ENCODE data around the gene GALNT13.

The GALNT13 gene

GRCh38 chr2:154231021-154231420 lies 359.3 kb downstream of the GALNT13 start:
- DNase-seq = no peak

GRCh38 chr2:154233231-154233630 lies 361.5 kb downstream of the GALNT13 start:
- no peak for DNase-seq

- DNase-seq = no peak
Measured at GRCh38 chr2:154238252-154238651, 366.5 kb downstream of the GALNT13 start.

GRCh38 chr2:154240316-154240715 lies 368.6 kb downstream of the GALNT13 start:
- DNase-seq = no peak

GRCh38 chr2:154240921-154241379 lies 369.2 kb downstream of the GALNT13 start:
- DNase-seq = no peak

- DNase-seq = no peak
Measured at GRCh38 chr2:154242687-154243086, 371.0 kb downstream of the GALNT13 start.

- no peak for DNase-seq
Measured at GRCh38 chr2:154243685-154244084, 372.0 kb downstream of the GALNT13 start.

- DNase-seq = no peak
Measured at GRCh38 chr2:154244932-154245331, 373.2 kb downstream of the GALNT13 start.

- no peak for DNase-seq
Measured at GRCh38 chr2:154247503-154247902, 375.8 kb downstream of the GALNT13 start.

- no peak for DNase-seq
Measured at GRCh38 chr2:154256136-154256535, 384.4 kb downstream of the GALNT13 start.

GRCh38 chr2:154259030-154259429 lies 387.3 kb downstream of the GALNT13 start:
- no peak for DNase-seq

GRCh38 chr2:154261473-154262027 lies 389.8 kb downstream of the GALNT13 start:
- DNase-seq = no peak

GRCh38 chr2:154263206-154263605 lies 391.5 kb downstream of the GALNT13 start:
- no peak for DNase-seq

- no peak for DNase-seq
Measured at GRCh38 chr2:154264024-154264423, 392.3 kb downstream of the GALNT13 start.

- DNase-seq = no peak
Measured at GRCh38 chr2:154267983-154268382, 396.3 kb downstream of the GALNT13 start.

- DNase-seq = no peak
Measured at GRCh38 chr2:154280543-154280942, 408.8 kb downstream of the GALNT13 start.

- no peak for DNase-seq
Measured at GRCh38 chr2:154289870-154290269, 418.1 kb downstream of the GALNT13 start.

- DNase-seq = no peak
Measured at GRCh38 chr2:154291511-154291910, 419.8 kb downstream of the GALNT13 start.

- DNase-seq = no peak
Measured at GRCh38 chr2:154291927-154292326, 420.2 kb downstream of the GALNT13 start.

GRCh38 chr2:154293864-154294263 lies 422.1 kb downstream of the GALNT13 start:
- DNase-seq = no peak

- no peak for DNase-seq
Measured at GRCh38 chr2:154306266-154306970, 434.7 kb downstream of the GALNT13 start.

- DNase-seq = no peak
Measured at GRCh38 chr2:154307007-154307406, 435.3 kb downstream of the GALNT13 start.

GRCh38 chr2:154324601-154325000 lies 452.9 kb downstream of the GALNT13 start:
- DNase-seq = no peak

- no peak for DNase-seq
Measured at GRCh38 chr2:154329510-154329909, 457.8 kb downstream of the GALNT13 start.

- no peak for DNase-seq
Measured at GRCh38 chr2:154331784-154332183, 460.1 kb downstream of the GALNT13 start.

Measured in activated naive CD4-positive, alpha-beta T cell treated with Interleukin-2 at 50 U/mL for 16 hours (primary cell).